Psoas muscle (tissue), 8 donors: ENCODE data around the gene COX6A2. TPM values are rescaled to one million over a fixed set of nuclear protein-coding genes. Genes with fewer than 3 reads are reported as not detected.
A peak's percentile ranks its signal among the peaks of the same experiment; 100 is the strongest.

Experiments
- ATAC-seq, 4 donors: fragments of 200-7000 bp; cut with Tn5 transposase; one replicate each; pipeline ENCODE4 v1.9.1; 2020; ENCODE audit warnings: moderate library complexity in 3 of 4, mild to moderate bottlenecking in 2 of 4
- DNase-seq, 2 donors: peaks; one replicate each; pipeline ENCODE4 v3.0.0-alpha.2; 2020
- H3K27ac ChIP-seq: fragments of 200-600 bp; one replicate; pipeline ENCODE4 v1.8.0; 2022
- H3K27me3 ChIP-seq, 3 donors: fragments of 200-600 bp in 1 of 3; one replicate each; pipeline versions ENCODE4 v1.6.1 to v1.8.0; 2013 to 2022; ENCODE audit warnings: low read length in 2 of 3, mild to moderate bottlenecking in 2 of 3, moderate library complexity in 1 of 3; ENCODE audit not compliant: insufficient read depth in 3 of 3
- H3K36me3 ChIP-seq, 2 donors: fragments of 200-600 bp in 1 of 2; one replicate each; pipeline versions ENCODE4 v1.6.1 to v1.8.0; 2013 to 2022; ENCODE audit warnings: low read depth in 1 of 2, mild to moderate bottlenecking in 1 of 2, moderate library complexity in 1 of 2; ENCODE audit not compliant: insufficient read depth in 1 of 2
- H3K4me1 ChIP-seq: fragments of 200-600 bp; one replicate; pipeline ENCODE4 v1.8.0; 2022
- H3K4me3 ChIP-seq: fragments of 200-600 bp; one replicate; pipeline ENCODE4 v1.8.0; 2022; ENCODE audit warnings: mild to moderate bottlenecking
- H3K9me3 ChIP-seq: fragments of 200-600 bp; one replicate; pipeline ENCODE4 v1.8.0; 2022
- WGBS, 3 donors: extraction: QIAGEN DNeasy Blood & Tissue Kit; methylation state at CpG; one replicate each; pipeline versions ENCODE4 v1.1.6 to v1.1.7; 2013; 5-methylcytosine and 5-hydroxymethylcytosine counted together
- intact Hi-C, 2 donors: fragments of 100-400 bp; cut with DNase I; formaldehyde crosslinking; loops; one replicate each; pipeline versions ENCODE4 v1.11.0 to v1.14.2; 2022
- polyA plus RNA-seq, 3 donors: library from polyadenylated mRNA; stranded (reverse); fragments of 200-250 nt; gene quantifications; one replicate each; pipeline ENCODE4 v1.2.3, GENCODE V29; 2013
- total RNA-seq, 4 donors: library from RNA; stranded (reverse); fragmentation: NEBNext Ultra II Directional in 2 of 4; extraction: Animal tissue kit (Norgen Biotek cat#: 25700) in 2 of 4; gene quantifications; one replicate each; pipeline versions ENCODE4 v1.2.1 to v1.2.4, GENCODE V29; 2021 to 2023
- TF ChIP-seq, protein P1 (sequence below): fragments of 200-600 bp; IDR thresholded peaks from one replicate; pipeline ENCODE4 v1.8.0; 2022; ENCODE audit warnings: antibody characterized with exemption
- donor health status: healthy with polysubstance abuse.
- donor health status: DM: no; HTN: no; CAD: no; lungs with moderate emphysema.
- donor health status: Bipolar disorder and iron deficiency.
- donor health status: healthy.
- donor health status: DM: yes; HTN: yes; CAD: no.
- donor health status: DM: no; HTN: no; CAD: no.
- donor health status: DM: no; HTN: no; CAD: no.
- donor health status: DM: yes; HTN: yes; CAD: no.

Gene COX6A2
- total and polyA plus RNA-seq, 7 donors: 1,027 to 3,792 (median 1,232) TPM

DNA sequence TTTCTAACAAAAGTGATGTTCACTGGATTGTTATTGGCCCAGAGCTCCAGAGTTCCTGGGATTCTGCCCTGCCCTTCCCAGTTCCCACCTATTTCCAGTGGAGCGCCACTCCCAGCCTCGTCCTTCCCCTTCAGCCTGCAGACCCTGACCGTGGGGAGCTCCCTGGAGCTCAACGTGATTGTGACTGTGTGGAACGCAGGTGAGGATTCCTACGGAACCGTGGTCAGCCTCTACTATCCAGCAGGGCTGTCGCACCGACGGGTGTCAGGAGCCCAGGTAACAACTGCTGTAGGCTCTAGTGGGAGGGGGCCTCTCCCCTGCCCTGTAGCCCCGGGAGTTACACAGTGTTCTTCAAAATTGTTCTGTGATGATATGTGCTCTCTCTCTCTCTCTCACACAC is 11.8 kb downstream of the COX6A2 start:
- intact Hi-C loops: no loop called here
- TF ChIP-seq, protein P1, sequence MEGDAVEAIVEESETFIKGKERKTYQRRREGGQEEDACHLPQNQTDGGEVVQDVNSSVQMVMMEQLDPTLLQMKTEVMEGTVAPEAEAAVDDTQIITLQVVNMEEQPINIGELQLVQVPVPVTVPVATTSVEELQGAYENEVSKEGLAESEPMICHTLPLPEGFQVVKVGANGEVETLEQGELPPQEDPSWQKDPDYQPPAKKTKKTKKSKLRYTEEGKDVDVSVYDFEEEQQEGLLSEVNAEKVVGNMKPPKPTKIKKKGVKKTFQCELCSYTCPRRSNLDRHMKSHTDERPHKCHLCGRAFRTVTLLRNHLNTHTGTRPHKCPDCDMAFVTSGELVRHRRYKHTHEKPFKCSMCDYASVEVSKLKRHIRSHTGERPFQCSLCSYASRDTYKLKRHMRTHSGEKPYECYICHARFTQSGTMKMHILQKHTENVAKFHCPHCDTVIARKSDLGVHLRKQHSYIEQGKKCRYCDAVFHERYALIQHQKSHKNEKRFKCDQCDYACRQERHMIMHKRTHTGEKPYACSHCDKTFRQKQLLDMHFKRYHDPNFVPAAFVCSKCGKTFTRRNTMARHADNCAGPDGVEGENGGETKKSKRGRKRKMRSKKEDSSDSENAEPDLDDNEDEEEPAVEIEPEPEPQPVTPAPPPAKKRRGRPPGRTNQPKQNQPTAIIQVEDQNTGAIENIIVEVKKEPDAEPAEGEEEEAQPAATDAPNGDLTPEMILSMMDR: no peak
- peak in 1 of 2 donors; percentile 29 for DNase-seq
- no peaks in the 10 kb centered on the region for H3K36me3 ChIP-seq
- H3K27ac ChIP-seq: no peak overlapping the region
- H3K4me1 ChIP-seq: no peaks in the 10 kb centered on the region
- H3K27me3 ChIP-seq: no peaks in the 10 kb centered on the region
- no peaks in the 10 kb centered on the region for H3K9me3 ChIP-seq
- ATAC-seq: no peak
- H3K4me3 ChIP-seq: no peak overlapping the region
- 78 to 81% (median 79%) methylated on average over 11 of the region's 11 CpGs for WGBS, 3 donors

DNA sequence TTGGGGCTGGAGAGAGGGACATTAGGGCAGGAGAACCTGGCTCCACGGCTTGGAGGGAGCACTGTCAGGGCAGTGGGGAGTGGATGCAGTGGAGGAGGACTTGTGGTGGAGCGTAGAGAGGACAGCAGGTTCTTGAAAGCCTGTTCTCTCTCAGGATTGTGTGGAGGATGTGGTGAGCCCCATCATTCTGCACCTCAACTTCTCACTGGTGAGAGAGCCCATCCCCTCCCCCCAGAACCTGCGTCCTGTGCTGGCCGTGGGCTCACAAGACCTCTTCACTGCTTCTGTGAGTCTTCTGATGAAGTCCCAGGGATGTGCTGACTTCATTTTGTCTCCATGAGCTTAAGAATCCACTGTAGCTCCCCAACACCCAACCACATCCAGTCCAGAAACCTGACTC is 13.5 kb downstream of the COX6A2 start:
- peak in 1 of 2 donors; percentile 20 for DNase-seq
- intact Hi-C loops: no loop called here

DNA sequence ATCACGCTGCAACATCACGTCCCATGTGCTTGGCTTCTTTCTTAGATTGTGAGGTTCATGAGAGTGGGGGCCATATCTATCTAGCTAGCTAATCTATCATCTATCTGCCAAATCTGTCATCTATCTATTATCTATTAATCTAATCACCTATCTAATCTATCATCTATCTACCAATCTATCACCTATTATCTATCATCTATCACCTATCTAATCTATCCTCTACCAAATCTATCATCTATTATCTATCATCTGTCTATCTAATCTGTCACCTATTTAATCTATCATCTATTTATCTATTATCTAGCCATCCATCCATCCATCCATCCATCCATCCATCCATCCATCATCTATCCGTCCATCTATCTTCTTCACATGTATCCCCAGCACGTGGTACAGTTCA is 14.2 kb downstream of the COX6A2 start:
- WGBS, 3 donors: 78 to 89% (median 87%) methylated on average over 4 of the region's 4 CpGs
- DNase-seq (no peak), ATAC-seq (no peak)
- no peak overlapping the region for H3K4me3 ChIP-seq
- no peaks in the 10 kb centered on the region for H3K4me1 ChIP-seq
- intact Hi-C loops: no loop called here
- H3K36me3 ChIP-seq: no peaks in the 10 kb centered on the region
- TF ChIP-seq, protein P1: no peak
- H3K27me3 ChIP-seq: no peaks in the 10 kb centered on the region
- no peak overlapping the region for H3K27ac ChIP-seq
- no peaks in the 10 kb centered on the region for H3K9me3 ChIP-seq

More for the DNA sequence above, 13.5 kb downstream of the COX6A2 start:
- no peaks in the 10 kb centered on the region for H3K27me3 ChIP-seq
- WGBS, 3 donors: 67 to 85% (median 70%) methylated on average over 4 of the region's 4 CpGs
- TF ChIP-seq, protein P1: no peak
- H3K27ac ChIP-seq: no peak overlapping the region
- no peak overlapping the region for H3K4me3 ChIP-seq
- no peaks in the 10 kb centered on the region for H3K36me3 ChIP-seq
- peak in 1 of 4 donors; percentile 8 for ATAC-seq
- no peaks in the 10 kb centered on the region for H3K4me1 ChIP-seq
- no peaks in the 10 kb centered on the region for H3K9me3 ChIP-seq

DNA sequence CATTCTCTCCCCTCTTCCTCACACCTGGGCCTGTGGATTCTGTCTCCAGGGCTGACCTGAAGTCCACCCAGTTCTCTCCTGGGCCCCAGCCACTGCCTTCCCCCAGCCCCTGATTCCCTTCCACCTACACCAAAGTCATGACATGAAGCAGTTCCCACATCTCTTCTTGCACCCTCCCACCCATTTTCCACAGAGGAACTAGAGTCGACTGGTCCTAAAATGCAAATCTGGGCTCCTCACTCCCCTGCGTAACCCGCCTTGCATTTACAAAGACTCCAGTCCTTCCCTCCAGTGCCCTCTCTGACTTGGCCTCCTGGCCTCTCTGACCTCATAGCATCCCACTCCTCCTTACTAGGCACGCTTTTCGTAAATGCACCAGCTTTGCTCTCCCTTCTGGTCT is 14.8 kb downstream of the COX6A2 start:
- H3K4me3 ChIP-seq: no peak overlapping the region
- no peaks in the 10 kb centered on the region for H3K4me1 ChIP-seq
- H3K27ac ChIP-seq: no peak overlapping the region
- intact Hi-C loops: no loop called here
- 85 to 91% (median 86%) methylated on average over 5 of the region's 5 CpGs for WGBS, 3 donors
- TF ChIP-seq, protein P1: no peak
- H3K9me3 ChIP-seq: no peaks in the 10 kb centered on the region
- ATAC-seq: no peak
- H3K27me3 ChIP-seq: no peaks in the 10 kb centered on the region
- no peaks in the 10 kb centered on the region for H3K36me3 ChIP-seq
- DNase-seq: peak in 1 of 2 donors; percentile 13

DNA sequence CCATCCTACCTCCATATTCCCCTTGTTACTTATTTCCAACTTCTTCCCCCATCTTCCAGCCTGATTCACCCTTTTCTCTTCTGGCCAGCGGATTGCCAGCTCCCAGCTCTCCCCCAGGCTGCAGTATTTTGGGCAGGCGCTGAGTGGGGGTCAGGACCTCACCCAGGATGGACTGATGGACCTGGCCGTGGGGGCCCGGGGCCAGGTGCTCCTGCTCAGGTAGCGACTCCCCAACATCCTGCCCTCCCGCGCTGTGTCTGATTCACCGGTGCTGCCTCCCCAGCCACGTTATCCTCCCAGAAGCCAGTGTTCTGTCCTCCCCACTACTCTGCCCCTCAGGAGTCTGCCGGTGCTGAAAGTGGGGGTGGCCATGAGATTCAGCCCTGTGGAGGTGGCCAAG is 15.4 kb downstream of the COX6A2 start:
- Histone ChIP-seq H3K4me3 (no peak overlapping the region), H3K4me1 (no peaks in the 10 kb centered on the region), H3K9me3 (no peaks in the 10 kb centered on the region), H3K36me3 (no peaks in the 10 kb centered on the region), H3K27me3 (no peaks in the 10 kb centered on the region), H3K27ac (no peak overlapping the region)
- intact Hi-C loops: no loop called here
- TF ChIP-seq, protein P1: no peak
- DNase-seq (peak in 1 of 2 donors; percentile 33), ATAC-seq (no peak)
- 81 to 90% (median 84%) methylated on average over 10 of the region's 10 CpGs for WGBS, 3 donors
